ENCODE results near the gene DYNC1H1.

DNA sequence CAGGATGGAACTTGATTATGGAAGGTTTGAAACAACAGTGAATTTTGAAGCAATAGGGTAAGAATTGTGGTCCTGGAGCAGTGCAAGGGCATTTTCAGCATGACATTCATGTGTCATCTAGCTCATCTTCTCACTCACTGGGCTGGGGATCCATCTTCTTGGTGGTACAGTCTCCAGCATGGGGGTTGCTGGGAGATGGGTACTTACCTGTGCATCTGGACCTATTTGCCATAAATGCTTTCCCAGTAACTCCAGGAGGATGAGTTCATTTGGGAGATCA, 115.3 kb downstream of the DYNC1H1 start:
- TF ChIP-seq, protein P1, sequence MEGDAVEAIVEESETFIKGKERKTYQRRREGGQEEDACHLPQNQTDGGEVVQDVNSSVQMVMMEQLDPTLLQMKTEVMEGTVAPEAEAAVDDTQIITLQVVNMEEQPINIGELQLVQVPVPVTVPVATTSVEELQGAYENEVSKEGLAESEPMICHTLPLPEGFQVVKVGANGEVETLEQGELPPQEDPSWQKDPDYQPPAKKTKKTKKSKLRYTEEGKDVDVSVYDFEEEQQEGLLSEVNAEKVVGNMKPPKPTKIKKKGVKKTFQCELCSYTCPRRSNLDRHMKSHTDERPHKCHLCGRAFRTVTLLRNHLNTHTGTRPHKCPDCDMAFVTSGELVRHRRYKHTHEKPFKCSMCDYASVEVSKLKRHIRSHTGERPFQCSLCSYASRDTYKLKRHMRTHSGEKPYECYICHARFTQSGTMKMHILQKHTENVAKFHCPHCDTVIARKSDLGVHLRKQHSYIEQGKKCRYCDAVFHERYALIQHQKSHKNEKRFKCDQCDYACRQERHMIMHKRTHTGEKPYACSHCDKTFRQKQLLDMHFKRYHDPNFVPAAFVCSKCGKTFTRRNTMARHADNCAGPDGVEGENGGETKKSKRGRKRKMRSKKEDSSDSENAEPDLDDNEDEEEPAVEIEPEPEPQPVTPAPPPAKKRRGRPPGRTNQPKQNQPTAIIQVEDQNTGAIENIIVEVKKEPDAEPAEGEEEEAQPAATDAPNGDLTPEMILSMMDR (IDR thresholded peaks at IDR 0.05): no peak
- TF ChIP-seq ZFX (IDR thresholded peaks at IDR 0.05; ENCODE audit: borderline replicate concordance): no peak

All from 22Rv1 (cell line).